ENCODE data around the gene ELL. TPM values are rescaled to one million over a fixed set of nuclear protein-coding genes. Genes with fewer than 3 reads are reported as not detected.

Gene ELL
- total and polyA plus RNA-seq, 9 of the 15 experiments (the other 6 are each of a cell fraction or from before 2014, with no cell fraction given) = 0.24 to 22.5 (median 4.1) TPM

- TF ChIP-seq PBX2 (CRISPR knock-in tag; IDR thresholded peaks at IDR 0.05; ENCODE audit: low read depth) = no peak
- no peak for TF ChIP-seq PBX2 (tag; conservative IDR thresholded peaks at IDR 0.05; ENCODE audit: low read depth)
- no peak for TF ChIP-seq NBN (IDR thresholded peaks at IDR 0.05; ENCODE audit: low read depth)
- TF ChIP-seq HNRNPL (IDR thresholded peaks at IDR 0.05; ENCODE audit: low read depth, low read length) = peak; percentile 81
- no peak for TF ChIP-seq CHCHD3 (CRISPR knock-in tag; IDR thresholded peaks at IDR 0.05)
- TF ChIP-seq NFIC (IDR thresholded peaks at IDR 0.05) = peak; percentile 49
- TF ChIP-seq ZNF124 (CRISPR knock-in tag; IDR thresholded peaks at IDR 0.05) = 0 out of 2 replicates have a peak, but pooled peaks have one; percentile 36
- TF ChIP-seq NCOA2 (IDR thresholded peaks at IDR 0.05; ENCODE audit: partially characterized antibody in 2 of 2) = no peak
- no peak for TF ChIP-seq GTF2F1 (IDR thresholded peaks at IDR 0.05; ENCODE audit: low read depth, low read length)
- no peak for TF ChIP-seq BRD9 (IDR thresholded peaks at IDR 0.05; ENCODE audit: low read depth, partially characterized antibody)
- 0 out of 2 replicates have a peak, but pooled peaks have one; percentile 7 for TF ChIP-seq CBFA2T3 (IDR thresholded peaks at IDR 0.05)
- no peak for TF ChIP-seq SIRT6 (IDR thresholded peaks at IDR 0.05; ENCODE audit: low read depth, low read length)
These were observed 88.7 kb downstream of the ELL start (continued) for GRCh38 chr19:18433015-18433691.
